B cell (primary cell): Measurements from ENCODE around the gene NXPE3. TPM values are rescaled to one million over a fixed set of nuclear protein-coding genes. Genes with fewer than 3 reads are reported as not detected.
A peak's percentile ranks its signal among the peaks of the same experiment; 100 is the strongest.

ENCODE experiments used
- ATAC-seq: fragments of 200-7000 bp; cut with Tn5 transposase; one replicate; pipeline ENCODE4 v1.10.0; 2021; ENCODE audit warnings: low read depth, mild to moderate bottlenecking, moderate number of reproducible peaks, moderate library complexity
- CTCF ChIA-PET: fragments of 350-600 bp; sonication (Branson Sonifier 250); formaldehyde crosslinking; loops from one replicate; lab custom pipeline; 2021; ENCODE audit warnings: antibody characterized with exemption, inconsistent platforms; lab: Charles Lee
- POLR2A ChIA-PET: fragments of 350-600 bp; sonication (Branson Sonifier 250); formaldehyde crosslinking; loops from one replicate; lab custom pipeline; 2021; ENCODE audit warnings: antibody characterized with exemption; lab: Charles Lee
- DNase-seq: peaks from one replicate; pipeline ENCODE4 v3.0.0; 2013
- H2AFZ ChIP-seq: 2 replicates; pipeline ENCODE4 v1.6.1; 2012; ENCODE audit warnings: mild to moderate bottlenecking, low read depth, low read length; ENCODE audit not compliant: insufficient read depth, poor library complexity, severe bottlenecking
- H3K27ac ChIP-seq, 2 donors: 1 replicate in 1 of 2; 2 replicates in 1 of 2; pipeline ENCODE4 v1.5.1; 2012 to 2013; ENCODE audit warnings: low read length in 2 of 2, mild to moderate bottlenecking in 2 of 2, moderate library complexity in 1 of 2
- H3K27me3 ChIP-seq, 4 experiments: fragments of 200-600 bp in 1 of 4; sonication (generic) in 1 of 4; replicated peaks in 1 of 4; 1 replicate in 2 of 4; 2 replicates in 2 of 4; pipeline versions ENCODE4 v1.6.1 to v1.7.0; 2013 to 2016; ENCODE audit warnings: low read length in 3 of 4, mild to moderate bottlenecking in 2 of 4, mixed read lengths in 1 of 4, moderate library complexity in 1 of 4; ENCODE audit not compliant: insufficient read depth in 4 of 4, control insufficient read depth in 3 of 4; ENCODE audit errors: control extremely low read depth in 1 of 4
- H3K36me3 ChIP-seq, 2 experiments: replicated peaks in 1 of 2; 1 replicate in 1 of 2; 2 replicates in 1 of 2; pipeline versions ENCODE4 v1.6.1 to v1.7.1; 2013; ENCODE audit warnings: low read length in 1 of 2; ENCODE audit not compliant: insufficient read depth in 2 of 2, control insufficient read depth in 1 of 2; ENCODE audit errors: control extremely low read depth in 1 of 2, extremely low read depth in 1 of 2
- H3K4me1 ChIP-seq, 2 donors: fragments of 200-600 bp in 1 of 2; sonication (generic) in 1 of 2; 1 replicate in 1 of 2; 2 replicates in 1 of 2; pipeline versions ENCODE4 v1.5.1 to v1.6.1; 2013 to 2017; ENCODE audit warnings: low read length in 2 of 2; ENCODE audit not compliant: control insufficient read depth in 2 of 2, insufficient read depth in 2 of 2
- H3K4me2 ChIP-seq: replicated peaks from 2 replicates; pipeline ENCODE3; 2012; ENCODE audit warnings: mild to moderate bottlenecking, low read depth, low read length; ENCODE audit not compliant: poor library complexity, severe bottlenecking
- H3K4me3 ChIP-seq, 5 experiments: fragments of 200-600 bp in 1 of 5; sonication (generic) in 1 of 5; 1 replicate in 3 of 5; 2 replicates in 2 of 5; pipeline versions ENCODE4 v1.5.1 to v1.7.0; 2011 to 2016; ENCODE audit warnings: low read length in 4 of 5, mild to moderate bottlenecking in 4 of 5, low read depth in 2 of 5, control low read depth in 1 of 5, moderate library complexity in 1 of 5; ENCODE audit not compliant: insufficient read depth in 1 of 5; ENCODE audit errors: control extremely low read depth in 1 of 5, extremely low read depth in 1 of 5
- H3K79me2 ChIP-seq: fragments of 200-600 bp; sonication (generic); one replicate; pipeline ENCODE4 v1.6.0; 2016; ENCODE audit warnings: low read length; ENCODE audit not compliant: control insufficient read depth, insufficient read depth
- H3K9ac ChIP-seq: fragments of 200-600 bp; sonication (generic); 2 replicates; pipeline ENCODE4 v1.6.1; 2017; ENCODE audit warnings: mild to moderate bottlenecking, low read length, moderate library complexity
- H3K9me3 ChIP-seq, 3 donors: one replicate each; pipeline versions ENCODE4 v1.6.1 to v1.7.1; 2013; ENCODE audit warnings: low read length in 2 of 3; ENCODE audit not compliant: control insufficient read depth in 2 of 3, insufficient read depth in 1 of 3; ENCODE audit errors: control extremely low read depth in 1 of 3
- H4K20me1 ChIP-seq: 2 replicates; pipeline ENCODE4 v1.6.0; 2012; ENCODE audit warnings: mild to moderate bottlenecking, low read length; ENCODE audit not compliant: insufficient read depth, control insufficient read depth, poor library complexity, severe bottlenecking
- H3K27ac Mint-ChIP-seq: one replicate; pipeline ENCODE4 v1.8.0; 2021; ENCODE audit warnings: mixed read lengths
- H3K27me3 Mint-ChIP-seq: one replicate; pipeline ENCODE4 v1.8.0; 2021; ENCODE audit warnings: mixed read lengths
- H3K4me1 Mint-ChIP-seq: one replicate; pipeline ENCODE4 v1.8.0; 2021; ENCODE audit warnings: mixed read lengths
- H3K4me3 Mint-ChIP-seq: one replicate; pipeline ENCODE4 v1.8.0; 2021; ENCODE audit warnings: mixed read lengths
- H3K9me3 Mint-ChIP-seq: one replicate; pipeline ENCODE4 v1.8.0; 2022; ENCODE audit warnings: mixed read lengths; ENCODE audit not compliant: insufficient read depth
- CTCF ChIP-seq: fragments of 200-600 bp; IDR thresholded peaks from one replicate; pipeline ENCODE4 v1.8.0; 2022; ENCODE audit warnings: antibody characterized with exemption, mild to moderate bottlenecking
- EZH2 ChIP-seq: IDR thresholded peaks from 2 replicates; pipeline ENCODE4 v1.6.1; 2012; ENCODE audit warnings: borderline replicate concordance, low read depth, mild to moderate bottlenecking, moderate library complexity, low read length; ENCODE audit not compliant: insufficient read depth, poor library complexity, severe bottlenecking
- WGBS: methylation state at CpG from one replicate; pipeline ENCODE4 v1.1.5; 2013; ENCODE audit warnings: missing lambda C conversion rate; ENCODE audit not compliant: insufficient coverage; 5-methylcytosine and 5-hydroxymethylcytosine counted together
- intact Hi-C: fragments of 100-400 bp; cut with micrococcal nuclease; formaldehyde crosslinking; loops from one replicate; pipeline ENCODE4 v1.10.0; 2022
- polyA plus RNA-seq: library from polyadenylated mRNA; depleted of rRNA; stranded (reverse); fragments of >200 nt; gene quantifications from 2 replicates; pipeline ENCODE4 v1.2.3, GENCODE V29; 2012
- total RNA-seq, 2 donors: library from RNA; stranded (reverse); fragments of 120-200 nt in 1 of 2; gene quantifications; 1 replicate in 1 of 2; 2 replicates in 1 of 2; pipeline versions ENCODE4 v1.2.3 to v1.2.4, GENCODE V29; 2013 to 2022

NXPE3 gene
- total and polyA plus RNA-seq, 2 donors (not counting 1 experiment from before 2014, with no cell fraction given), result 15.4 to 19.7 TPM

GRCh38 chr3:101845425-101845824 is 66.4 kb downstream of the NXPE3 start:
- Mint-ChIP-seq H3K4me1 (peaks cover 47% of the 10 kb centered on the region), H3K4me3 (no peak overlapping the region), H3K9me3 (peaks cover 3% of the 10 kb centered on the region), H3K27ac (no peak overlapping the region), H3K27me3 (no peaks in the 10 kb centered on the region)
- Histone ChIP-seq H3K4me2 (no peak overlapping the region), H3K79me2 (peaks cover 64% of the 10 kb centered on the region), H2AFZ (no peak overlapping the region), H3K9ac (no peak overlapping the region), H3K27ac (no peak overlapping the region), H4K20me1 (peaks cover 7% of the 10 kb centered on the region), H3K4me1 (peaks cover 13 to 27% of the 10 kb centered on the region in 2 donors), H3K9me3 (peaks cover 0 to 5% (median 0%) of the 10 kb centered on the region in 3 donors), H3K36me3 (no peaks in the 10 kb centered on the region), H3K27me3 (no peaks in the 10 kb centered on the region), H3K4me3 (no peak overlapping the region)
- POLR2A ChIA-PET, result interaction anchor here (0.7 kb wide), 2 partner anchors 18 to 736 kb away, joined by 4 to 7 read pairs; no protein-coding TSS in a partner anchor
- no peak for TF ChIP-seq EZH2
- no peak for TF ChIP-seq CTCF
- no peak for DNase-seq
- CTCF ChIA-PET, result interaction anchor here (0.6 to 4.0 kb wide), 3 partner anchors 17 to 380 kb away, joined by 3 to 19 read pairs (median 4); no protein-coding TSS in a partner anchor
- intact Hi-C loops, result no loop called here
- no CpG with 5 or more reads among the region's 2 CpGs for WGBS
- no peak for ATAC-seq

GRCh38 chr3:101846709-101847108 is 67.7 kb downstream of the NXPE3 start:
- Histone ChIP-seq H3K36me3 (no peaks in the 10 kb centered on the region), H2AFZ (no peak overlapping the region), H3K27ac (peak overlapping the region in 1 of 2 donors; percentile 92), H3K4me1 (peaks cover 12 to 25% of the 10 kb centered on the region in 2 donors), H3K4me2 (no peak overlapping the region), H3K27me3 (no peaks in the 10 kb centered on the region), H3K79me2 (peaks cover 64% of the 10 kb centered on the region), H3K9ac (no peak overlapping the region), H3K4me3 (no peak overlapping the region), H4K20me1 (peaks cover 8% of the 10 kb centered on the region), H3K9me3 (peaks cover 0 to 5% (median 0%) of the 10 kb centered on the region in 3 donors)
- Mint-ChIP-seq H3K4me3 (peak overlapping the region; percentile 23), H3K4me1 (peaks cover 45% of the 10 kb centered on the region), H3K27me3 (no peaks in the 10 kb centered on the region), H3K27ac (peak overlapping the region; percentile 83), H3K9me3 (peaks cover 3% of the 10 kb centered on the region)
- WGBS, result no CpG with 5 or more reads among the region's 2 CpGs
- ATAC-seq (no peak), DNase-seq (no peak)
- POLR2A ChIA-PET, result interaction anchor here (1.0 kb wide), 1 partner anchor 17 kb away, joined by 3 read pairs; no protein-coding TSS in a partner anchor
- TF ChIP-seq EZH2, result no peak
- no peak for TF ChIP-seq CTCF
- intact Hi-C loops, result no loop called here
- CTCF ChIA-PET, result interaction anchor here (0.7 to 4.7 kb wide), 6 partner anchors 11 to 379 kb away, joined by 3 to 57 read pairs (median 4); no protein-coding TSS in a partner anchor
